Spleen (tissue), 7 donors: ENCODE data around the gene UPK1A.
A peak's percentile ranks its signal among the peaks of the same experiment; 100 is the strongest.

ENCODE experiments used
- CTCF ChIP-seq, 11 experiments: fragments of 200-600 bp in 7 of 11; fragments of 450-650 bp in 4 of 11; sonication (generic) in 4 of 11; IDR thresholded peaks in 8 of 11; conservative IDR thresholded peaks in 3 of 11; 1 replicate in 7 of 11; 2 replicates in 4 of 11; pipeline versions ENCODE4 v1.4.0 to v1.8.0; 2016 to 2021; ENCODE audit warnings: antibody characterized with exemption in 11 of 11, inconsistent platforms in 4 of 11, mild to moderate bottlenecking in 1 of 11
- POLR2A ChIP-seq, 3 donors: fragments of 450-650 bp; IDR thresholded peaks; one replicate each; pipeline ENCODE4 v1.5.1; 2017; ENCODE audit warnings: antibody characterized with exemption in 3 of 3, mild to moderate bottlenecking in 1 of 3
- POLR2AphosphoS5 ChIP-seq, 3 donors: sonication (generic); formaldehyde crosslinking; IDR thresholded peaks; one replicate each; pipeline ENCODE4 v1.5.1; 2017; ENCODE audit warnings: antibody characterized with exemption in 3 of 3
- donor health status: DM: no; HTN: no; CAD: no; lungs with moderate emphysema.
- donor health status: DM: no; HTN: no; CAD: no.
- donor health status: DM: no; HTN: no; CAD: no.

- no peak for TF ChIP-seq POLR2AphosphoS5 (IDR thresholded peaks at IDR 0.05)
- peak in 2 of 11 experiments; percentile 5 to 9 for TF ChIP-seq CTCF (IDR thresholded peaks at IDR 0.05 in 8 of 11, conservative IDR thresholded peaks at IDR 0.05 in 3 of 11)
- no peak for TF ChIP-seq POLR2A (IDR thresholded peaks at IDR 0.05)
Measured at GRCh38 chr19:35714601-35715354, 48.5 kb downstream of the UPK1A start.
